AG20443 (cell line): ENCODE measurements around the gene EFNA2.

Experiments
- DNase-seq: peaks from one replicate; pipeline ENCODE4 v3.0.0; 2012; ENCODE audit warnings: low spot score, mixed read lengths

Gene EFNA2

DNA sequence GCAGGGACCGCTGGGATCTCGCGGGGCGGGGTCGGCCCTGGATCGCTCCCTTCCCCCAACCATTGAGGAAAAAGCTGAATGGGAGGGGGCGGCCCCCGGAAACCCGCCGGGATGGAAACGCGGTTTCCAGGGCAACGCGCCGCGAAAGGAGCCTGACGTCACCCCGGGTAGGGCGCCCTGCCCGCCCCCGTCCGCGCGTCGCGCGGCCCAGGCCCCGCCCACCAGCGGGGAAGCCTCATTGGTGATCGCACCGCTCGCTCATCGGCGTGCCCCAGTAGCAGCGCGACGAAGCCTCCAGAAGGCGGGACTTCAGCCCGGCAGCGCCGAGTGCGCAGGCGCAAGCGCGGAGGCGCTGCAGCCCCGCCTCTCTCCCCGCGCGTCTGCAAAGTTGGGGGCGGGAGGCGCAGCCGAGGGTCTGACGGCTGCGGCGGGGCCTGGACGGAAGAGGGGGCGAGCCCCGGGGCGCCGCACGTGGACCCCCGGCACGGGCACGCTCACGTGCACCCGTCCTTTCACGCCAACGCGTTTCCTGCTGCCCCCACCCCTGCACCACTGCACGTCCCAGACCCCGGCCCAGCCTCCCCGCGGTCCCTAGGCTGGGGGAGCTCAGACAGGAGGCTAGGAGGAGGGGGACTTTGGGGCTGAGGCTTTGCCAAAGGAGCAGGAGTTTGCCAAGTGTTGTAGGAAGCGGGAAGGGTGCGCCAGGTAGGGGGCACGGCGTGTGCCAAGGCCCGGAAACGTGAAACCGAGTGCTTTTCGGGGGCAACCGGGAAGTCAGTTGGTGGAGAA is 24.7 kb upstream of the EFNA2 start:
- DNase-seq = peak; percentile 94

DNA sequence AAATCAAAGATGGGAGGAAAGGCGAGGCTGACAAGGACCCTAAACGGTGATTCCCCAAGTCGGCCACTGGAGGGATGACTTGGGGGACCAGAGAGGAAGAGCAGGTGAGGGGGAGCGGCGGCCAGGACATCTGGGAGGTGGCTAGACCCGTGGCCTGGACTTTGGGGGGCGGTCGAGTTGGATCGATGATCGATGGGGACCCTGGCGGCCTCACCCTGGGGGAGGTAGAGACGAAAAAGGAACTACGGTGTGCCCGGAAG is 24.2 kb upstream of the EFNA2 start:
- no peak for DNase-seq

DNA sequence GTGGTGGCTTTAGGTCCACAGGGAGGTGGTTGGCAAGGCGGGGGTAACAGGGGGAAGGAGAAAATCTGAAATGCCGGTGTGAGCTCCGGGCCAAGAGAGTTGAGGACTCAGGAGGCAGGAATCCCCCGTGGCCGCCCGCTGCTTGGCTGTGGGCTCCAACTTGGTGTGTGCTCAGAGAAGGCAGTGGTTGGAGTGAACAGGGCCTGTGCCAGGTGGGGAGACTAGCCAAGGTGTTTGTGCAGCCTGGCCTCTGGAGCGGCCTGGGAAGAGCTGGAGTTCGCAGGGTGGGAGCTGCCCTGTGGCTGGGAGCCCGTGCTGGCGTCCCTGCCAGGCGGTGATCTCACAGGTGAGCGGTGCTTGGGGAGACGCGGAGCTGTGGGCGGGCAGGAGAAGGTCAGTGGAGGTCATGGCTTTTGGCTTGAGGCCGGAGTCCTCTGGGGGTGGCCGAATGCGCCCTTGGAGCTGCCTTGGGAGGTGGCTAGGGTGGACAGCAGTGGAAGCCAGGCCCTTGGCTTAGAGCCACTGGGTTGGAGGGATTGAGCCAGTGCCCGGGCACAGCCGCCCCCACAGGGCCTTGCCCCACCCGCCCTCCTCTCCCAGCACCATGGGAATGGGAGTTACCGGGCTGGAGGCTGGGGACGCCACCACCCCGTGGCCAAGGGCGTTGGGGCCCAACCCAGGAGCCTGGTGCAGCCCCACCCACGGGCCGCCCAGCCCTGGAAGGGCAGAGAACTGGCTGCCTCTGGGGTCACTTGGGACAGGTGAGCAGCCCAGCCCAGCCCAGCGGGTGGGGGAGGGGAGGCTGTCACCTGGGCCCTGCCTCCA is 23.7 kb upstream of the EFNA2 start:
- no peak for DNase-seq

DNA sequence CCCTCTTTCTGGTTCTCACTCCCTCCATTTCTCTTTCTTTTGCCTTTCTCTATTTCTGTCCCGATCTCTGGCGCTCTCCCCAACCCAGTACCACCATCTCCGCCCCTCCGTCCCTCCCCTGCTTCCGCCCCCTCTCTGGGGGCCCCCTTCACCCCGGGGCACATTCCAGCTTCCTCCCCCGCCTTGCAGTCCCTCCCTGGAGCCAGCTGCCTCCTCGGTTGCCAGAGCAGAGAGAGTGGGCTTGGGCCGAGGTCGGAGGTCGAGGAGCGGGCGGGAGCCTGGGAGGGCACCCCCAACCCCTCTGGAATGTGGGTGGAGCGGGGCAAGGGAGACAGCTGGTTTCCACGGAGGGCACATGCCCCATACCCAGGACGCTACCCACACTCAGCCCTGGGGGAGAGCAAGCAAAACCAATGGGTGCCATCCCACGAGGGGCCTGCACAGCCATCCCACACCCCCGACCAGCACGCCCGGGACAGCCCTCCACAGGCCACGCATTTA is 23.0 kb upstream of the EFNA2 start:
- no peak for DNase-seq

DNA sequence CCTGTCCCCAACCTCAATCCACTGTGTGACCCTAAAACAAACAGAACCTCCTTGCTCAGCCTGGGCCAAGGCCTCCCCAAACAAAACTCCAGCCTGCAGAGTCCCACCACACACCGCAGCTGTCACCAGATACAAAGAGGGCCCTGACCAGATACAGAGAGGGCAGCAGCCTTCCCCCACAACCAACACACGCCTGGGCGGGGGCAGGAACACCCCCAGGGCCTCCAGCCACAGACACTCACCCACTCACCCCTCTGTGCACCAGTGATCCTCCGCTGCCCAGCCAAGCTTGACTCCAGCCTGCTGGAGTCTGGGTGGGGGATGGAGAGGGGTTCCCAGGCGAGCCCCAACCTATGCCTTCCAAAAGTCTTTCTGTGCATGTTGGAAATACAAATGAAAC is 22.5 kb upstream of the EFNA2 start:
- no peak for DNase-seq

DNA sequence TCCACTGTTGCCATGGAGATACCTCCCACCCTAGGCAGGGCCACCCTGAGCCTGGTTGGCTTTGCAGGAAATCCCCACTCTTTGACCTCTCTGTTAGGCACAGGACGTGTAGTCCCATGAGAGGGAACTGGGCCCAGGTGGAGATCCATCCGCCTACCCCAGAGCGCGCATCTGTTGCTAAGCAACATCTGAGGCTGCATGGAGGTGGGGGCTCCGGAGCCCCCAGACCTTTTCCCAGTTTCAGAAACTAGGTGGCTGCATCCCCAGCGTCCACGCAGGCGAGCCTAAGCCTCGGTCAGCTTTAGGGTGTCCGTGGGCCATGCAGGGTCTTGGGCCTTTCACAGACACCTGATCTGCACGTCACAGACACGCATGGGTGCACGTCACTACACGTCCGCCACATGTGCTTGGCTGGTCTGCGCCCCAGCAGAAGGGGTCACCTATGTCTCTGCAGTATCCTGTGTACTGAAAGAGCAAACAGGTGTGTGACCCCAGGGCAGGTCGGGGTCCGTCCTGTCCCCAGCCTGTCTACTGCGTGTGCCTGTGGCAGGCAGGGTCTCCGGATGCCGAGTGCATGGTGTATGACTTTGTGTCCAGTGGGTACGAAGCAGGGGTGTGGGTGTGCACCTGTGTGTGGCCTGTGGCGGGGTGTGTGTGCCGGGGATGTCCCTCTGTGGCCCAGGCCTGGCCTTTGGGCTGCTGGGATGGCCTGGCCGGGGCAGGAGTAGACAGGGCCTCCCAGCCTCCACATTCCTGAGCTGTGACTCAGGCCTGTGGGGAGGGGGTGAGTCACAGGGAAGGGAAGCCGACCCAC is 20.7 kb upstream of the EFNA2 start:
- DNase-seq = peak; percentile 84

DNA sequence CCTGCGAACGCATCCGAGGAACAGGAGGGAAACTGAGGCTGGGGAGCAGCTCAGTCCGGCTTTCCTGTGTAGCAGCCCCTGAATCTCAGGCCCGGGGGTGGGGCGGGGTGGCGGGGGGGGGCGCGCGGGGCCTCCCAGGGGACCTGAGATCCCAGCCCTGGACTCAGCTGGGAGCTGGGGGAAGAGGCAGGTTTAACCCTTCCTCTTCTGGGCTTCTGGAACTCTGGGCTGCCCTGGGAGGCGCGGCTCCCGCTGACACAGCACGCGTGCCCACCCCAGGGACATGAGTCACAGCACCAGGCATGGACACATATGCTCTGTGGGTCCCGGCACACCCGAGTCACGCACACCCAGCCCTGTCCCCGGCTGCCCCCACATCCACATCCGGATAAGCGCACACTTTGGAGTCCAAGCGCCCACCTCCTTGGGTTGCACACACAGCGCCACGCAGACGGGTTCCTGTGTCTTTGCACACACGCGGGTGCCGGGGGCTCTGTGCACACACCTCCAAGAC is 20.0 kb upstream of the EFNA2 start:
- peak; percentile 80 for DNase-seq

DNA sequence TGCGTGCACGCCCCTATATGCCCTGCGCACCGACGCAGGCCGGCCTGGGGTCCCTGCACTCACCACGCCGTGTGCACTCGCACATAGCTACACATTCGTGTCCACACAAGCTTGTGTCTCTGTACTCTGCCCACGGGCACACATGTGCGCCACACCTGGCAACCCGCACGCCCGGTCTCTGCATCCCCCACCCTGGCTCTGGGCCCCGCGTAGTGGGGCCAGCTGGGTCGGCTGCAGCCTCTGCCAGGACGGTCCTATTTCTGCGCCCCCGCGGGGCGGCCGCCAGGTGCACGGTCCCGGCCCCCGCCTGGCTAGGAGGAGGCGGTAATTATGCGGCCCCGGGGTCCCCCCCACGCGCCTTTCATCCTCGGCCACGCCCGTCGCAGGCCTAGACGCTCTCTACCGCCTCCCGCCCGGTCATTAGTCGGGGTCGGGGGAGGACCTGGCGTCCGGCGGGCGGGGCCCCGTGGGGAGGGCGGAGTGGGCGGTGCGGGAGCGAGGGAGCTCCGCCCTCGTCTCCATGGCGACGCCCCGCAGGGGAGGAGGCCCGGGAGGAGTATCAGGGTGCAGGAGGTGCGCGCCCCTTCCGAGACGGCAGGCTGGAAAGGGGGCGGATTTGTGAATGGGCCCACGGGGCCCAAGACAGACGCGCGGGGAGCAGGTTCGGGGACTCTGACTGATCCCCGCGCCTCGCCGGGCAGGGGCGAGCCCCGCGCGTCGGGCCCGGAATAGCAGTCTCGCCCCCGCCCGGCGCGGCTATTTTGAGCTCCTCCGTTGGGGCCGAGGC is 19.4 kb upstream of the EFNA2 start:
- peak; percentile 88 for DNase-seq

DNA sequence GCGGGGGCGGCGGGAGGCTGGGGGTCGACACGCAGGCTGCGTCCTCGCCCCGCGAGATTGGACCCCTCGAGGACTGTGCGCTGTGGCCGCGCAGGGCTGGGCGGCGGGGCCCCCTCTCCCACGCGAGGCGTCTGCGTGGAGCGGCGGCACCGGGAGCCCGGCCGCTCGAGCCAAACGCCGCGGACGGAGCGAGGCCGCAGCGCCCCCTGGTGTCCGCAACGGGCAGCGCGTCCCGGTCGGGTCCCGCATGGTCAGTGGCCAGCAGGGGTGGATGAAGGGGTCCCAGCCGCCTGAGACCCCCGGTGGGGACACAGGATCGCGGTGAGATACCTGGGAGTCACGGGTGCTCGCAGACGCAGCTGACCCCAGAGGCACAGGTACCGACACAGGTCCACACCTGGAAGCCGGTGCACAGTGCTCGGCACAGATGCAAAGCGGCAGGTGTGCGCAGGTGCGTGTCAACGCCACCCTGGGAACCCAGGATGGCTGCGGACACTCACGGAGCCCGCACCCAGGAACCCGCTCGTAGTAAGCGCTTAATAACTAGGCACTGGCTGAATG is 18.7 kb upstream of the EFNA2 start:
- peak; percentile 69 for DNase-seq

DNA sequence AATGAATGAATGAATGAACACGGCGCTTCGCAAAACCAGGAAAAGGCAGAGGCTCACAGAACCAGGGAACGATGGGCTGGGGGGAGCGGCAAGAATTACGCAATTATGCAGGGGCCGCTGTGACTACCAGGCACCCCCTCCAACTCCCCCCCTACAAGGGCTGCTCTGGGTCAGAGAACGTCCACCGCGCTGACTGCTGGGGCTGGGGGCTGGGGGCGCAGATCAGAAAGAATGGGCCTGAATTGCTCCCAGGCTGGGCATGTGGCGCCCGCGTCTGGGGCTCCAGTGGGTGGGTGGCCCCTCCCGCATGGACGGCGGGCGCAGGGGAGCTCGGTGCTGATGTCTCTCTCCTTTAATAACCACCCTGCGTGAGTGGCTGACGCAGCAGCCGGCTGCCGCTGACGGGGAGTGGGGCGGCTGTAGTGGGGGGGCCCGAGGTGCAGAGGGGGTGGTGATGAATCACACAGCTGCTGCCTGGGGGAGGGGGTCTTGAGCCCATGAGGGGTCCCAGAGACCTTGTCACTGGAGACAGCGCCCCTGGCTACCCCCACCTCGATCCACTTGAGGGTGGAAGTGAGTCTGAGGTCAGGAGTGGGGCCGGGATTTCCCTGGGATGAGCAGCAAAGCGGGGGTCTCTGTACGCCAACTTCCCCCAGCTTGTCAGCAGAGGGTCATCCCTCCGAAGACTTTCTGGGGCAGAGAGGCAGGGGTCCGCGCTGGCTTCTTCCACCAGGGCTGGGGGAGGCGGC is 18.0 kb upstream of the EFNA2 start:
- DNase-seq = no peak

DNA sequence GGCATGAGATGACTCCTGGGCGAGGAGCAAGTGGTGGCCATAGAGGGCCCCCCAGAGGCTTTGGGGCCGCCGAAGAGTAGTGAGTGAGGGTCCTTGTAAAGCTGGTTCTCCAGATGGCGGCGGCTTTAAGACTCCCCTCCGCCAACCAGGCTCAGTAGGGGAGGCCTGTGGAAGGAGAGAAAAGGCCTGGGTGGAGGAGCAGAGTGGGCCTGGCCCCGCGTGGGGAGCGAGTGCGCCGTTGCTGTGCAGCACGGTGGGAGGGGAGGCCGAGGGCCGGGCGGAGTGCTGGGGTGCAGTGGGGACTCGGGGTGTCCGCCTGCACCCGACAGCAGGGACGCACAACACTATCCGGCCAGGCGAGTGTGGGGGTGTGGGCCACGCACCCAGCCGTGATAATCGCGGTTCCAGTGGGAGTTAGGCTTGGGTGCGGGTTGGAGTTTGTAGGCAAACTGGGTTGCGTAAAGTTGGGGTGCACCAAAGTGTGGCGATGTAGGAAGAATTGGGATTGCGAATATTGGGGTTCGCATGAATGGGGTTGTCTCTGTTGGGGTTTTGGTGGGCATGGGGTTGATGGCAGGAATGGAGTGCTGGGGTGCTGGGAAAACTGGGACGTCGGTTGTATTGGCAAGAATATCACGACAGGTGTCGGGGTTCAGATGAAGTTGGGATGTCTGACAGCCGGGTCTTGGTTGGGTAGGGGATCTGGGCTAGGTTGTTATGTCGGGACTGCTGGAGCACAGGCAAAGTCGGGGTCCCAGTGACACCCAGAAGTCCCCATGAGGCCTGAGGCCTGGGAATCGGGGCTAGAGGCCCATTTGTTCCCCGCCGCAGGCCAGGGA is 17.2 kb upstream of the EFNA2 start:
- DNase-seq = no peak

DNA sequence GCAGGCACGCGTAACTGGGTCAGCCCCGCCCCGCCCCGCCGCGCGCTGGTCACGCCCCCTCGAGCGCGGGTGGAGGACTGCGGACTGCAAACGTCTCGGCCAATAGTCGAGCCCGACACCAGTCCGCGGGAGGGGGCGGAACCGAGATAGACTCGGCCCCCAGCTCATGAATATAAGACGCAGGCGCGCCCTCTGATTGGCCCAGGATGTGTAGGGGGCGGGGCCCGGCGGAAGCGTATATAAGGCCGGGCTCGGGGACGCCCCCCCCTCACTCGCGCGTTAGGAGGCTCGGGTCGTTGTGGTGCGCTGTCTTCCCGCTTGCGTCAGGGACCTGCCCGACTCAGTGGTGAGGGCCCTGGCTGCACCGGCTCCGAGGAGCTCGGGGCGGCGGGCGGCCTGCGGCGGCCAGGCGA is 16.6 kb upstream of the EFNA2 start, which contains the start of gene CIRBP:
Gene CIRBP, plus strand, starts transcription at position 268 of the 413 bp plus-strand sequence. CDS start 1,602 bp downstream, outside the sequence.
- DNase-seq = peak; percentile 96

DNA sequence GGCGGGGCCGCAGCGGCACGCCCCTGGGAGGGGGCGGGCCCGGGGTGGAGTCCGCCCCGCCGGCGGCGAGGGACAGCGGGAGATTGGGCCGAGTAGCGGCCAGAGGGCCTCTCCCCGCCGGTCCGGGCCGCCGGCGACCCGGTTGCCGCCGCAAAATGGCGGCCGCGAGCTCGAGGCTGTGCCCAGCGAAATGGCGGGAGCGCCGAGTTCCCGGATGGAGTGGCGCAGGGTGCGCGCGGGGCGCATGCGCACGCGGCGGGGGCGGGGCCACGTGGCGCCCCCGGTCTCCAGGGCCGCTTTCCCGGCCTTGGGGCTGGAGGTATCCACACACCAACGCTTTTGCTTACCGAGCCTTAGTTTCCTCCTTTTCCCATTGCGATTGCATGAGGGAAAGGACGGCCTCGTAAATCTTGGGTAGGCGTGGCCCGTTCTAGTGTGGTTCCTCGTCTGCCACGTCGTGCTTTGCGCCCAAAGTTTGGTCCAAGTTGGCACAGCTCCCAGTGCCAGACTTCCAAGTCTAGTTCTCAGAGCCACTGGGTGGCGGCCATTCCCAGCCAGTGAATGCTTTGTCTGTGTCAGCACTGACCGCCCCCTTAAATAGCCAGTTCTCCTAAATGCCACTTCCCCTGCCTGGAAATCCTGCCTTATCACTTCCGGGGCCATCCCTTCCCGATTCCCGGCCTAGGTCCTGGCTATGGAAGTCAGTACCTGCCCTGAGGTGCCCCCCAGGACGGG is 16.0 kb upstream of the EFNA2 start:
- DNase-seq = peak; percentile 92

DNA sequence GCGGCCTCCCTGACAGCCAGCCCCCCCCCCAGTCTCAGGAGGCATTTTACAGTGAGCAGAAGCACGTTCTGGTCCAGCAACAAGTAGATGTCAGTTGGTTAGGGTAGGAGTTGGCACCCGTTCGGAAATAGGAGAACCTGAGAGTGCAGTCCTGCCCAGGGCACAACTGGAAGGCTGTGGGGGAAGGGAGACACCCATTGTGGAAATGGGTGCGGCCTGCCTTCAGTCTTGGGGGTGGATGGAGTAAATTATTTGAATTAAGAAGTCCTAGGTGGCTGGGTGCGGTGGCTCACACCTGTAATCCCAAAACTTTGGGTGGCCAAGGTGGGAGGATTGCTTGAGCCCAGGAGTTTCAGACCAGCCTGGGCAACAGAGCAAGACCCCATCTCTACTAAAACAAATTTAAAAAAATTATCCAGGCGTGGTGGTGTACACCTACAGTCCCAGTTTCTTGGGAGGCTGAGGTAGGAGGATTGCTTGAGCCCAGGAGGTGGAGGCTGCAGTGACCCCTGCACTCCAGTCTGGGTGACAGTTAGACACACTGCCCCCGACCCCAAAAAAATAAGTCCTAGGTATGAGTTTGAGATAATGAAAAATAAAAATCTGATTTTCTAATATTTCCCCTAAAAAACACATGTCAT is 15.3 kb upstream of the EFNA2 start:
- no peak for DNase-seq

DNA sequence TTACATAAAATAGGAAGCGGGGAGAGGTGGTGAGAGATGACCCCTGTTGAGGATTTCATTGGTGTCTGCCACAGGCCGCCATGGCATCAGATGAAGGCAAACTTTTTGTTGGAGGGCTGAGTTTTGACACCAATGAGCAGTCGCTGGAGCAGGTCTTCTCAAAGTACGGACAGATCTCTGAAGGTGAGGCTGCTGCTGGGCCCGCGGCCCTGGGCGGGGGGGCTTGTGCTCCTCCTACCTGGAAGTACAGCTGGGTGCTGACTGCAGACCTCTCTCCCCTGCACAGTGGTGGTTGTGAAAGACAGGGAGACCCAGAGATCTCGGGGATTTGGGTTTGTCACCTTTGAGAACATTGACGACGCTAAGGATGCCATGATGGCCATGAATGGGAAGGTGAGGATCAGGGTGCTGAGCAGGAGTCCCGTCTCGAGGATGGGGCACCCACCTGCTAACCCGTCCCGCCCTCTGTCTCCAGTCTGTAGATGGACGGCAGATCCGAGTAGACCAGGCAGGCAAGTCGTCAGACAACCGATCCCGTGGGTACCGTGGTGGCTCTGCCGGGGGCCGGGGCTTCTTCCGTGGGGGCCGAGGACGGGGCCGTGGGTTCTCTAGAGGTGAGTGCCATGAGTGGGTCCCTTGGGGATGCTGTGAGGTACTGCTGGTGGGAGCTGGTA is 14.7 kb upstream of the EFNA2 start:
- no peak for DNase-seq

DNA sequence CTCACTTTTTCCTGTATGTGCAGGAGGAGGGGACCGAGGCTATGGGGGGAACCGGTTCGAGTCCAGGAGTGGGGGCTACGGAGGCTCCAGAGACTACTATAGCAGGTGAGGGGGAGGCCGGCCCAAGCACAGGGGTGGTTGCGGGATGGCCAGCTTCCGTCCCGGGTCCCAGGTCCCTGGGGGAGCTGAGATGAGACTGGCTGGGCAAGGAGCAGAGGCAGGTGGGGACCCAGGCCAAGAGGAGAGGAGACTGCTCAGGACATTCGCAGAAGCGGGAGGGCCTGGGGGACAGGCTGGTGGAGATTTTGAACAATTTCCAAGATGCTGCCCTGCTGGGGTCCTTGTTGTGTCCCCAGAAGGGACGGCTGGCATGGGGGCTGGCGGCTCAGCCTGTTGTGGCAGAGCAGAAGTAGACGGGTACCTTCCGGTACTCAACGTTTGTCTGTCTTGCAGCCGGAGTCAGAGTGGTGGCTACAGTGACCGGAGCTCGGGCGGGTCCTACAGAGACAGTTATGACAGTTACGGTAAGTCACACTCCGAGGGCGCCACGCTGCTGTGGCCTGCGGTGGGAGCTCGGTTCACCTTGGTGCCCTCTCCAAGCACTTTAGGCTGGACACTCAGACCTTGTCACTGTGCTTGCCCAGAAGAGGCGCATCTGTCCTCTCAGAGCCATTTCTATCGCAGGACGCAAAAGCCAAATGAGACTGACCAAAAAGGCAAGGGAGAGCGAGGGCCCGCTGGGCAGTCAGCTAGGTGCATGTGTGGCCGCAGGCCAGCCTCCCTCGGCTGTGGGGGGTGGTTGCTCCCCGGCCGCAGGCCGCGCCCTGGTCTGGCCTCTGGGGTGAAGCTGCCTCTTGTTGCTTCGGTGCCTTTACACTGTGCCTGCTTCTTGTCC is 13.9 kb upstream of the EFNA2 start:
- no peak for DNase-seq
